GM12891 (cell line): ENCODE results near the gene TDRD1. TPM values are rescaled to one million over a fixed set of nuclear protein-coding genes. Genes with fewer than 3 reads are reported as not detected.
"Not testable (repeated sequence)": the region's sequence is repeated elsewhere in the genome, so short reads cannot be mapped to it uniquely, and the experiment has no call there.

Experiments
- DNase-seq: peaks from one replicate; pipeline ENCODE4 v3.0.0; 2011; ENCODE audit warnings: low spot score; ENCODE audit not compliant: insufficient read length
- FAIRE-seq: peaks from 2 replicates; lab custom pipeline; 2011; peaks lifted over from hg19 to GRCh38; lab: Jason Lieb, UNC
- PAX5 ChIP-seq: IDR thresholded peaks from 2 replicates; pipeline ENCODE4 v1.6.1; 2011; ENCODE audit warnings: low read length, moderate library complexity, mild to moderate bottlenecking; ENCODE audit not compliant: insufficient read depth, severe bottlenecking
- POLR2A ChIP-seq: IDR thresholded peaks from 2 replicates; pipeline ENCODE4 v1.6.1; 2011; ENCODE audit warnings: low read depth, low read length, control low read depth
- POLR2AphosphoS5 ChIP-seq: IDR thresholded peaks from 2 replicates; pipeline ENCODE4 v1.6.1; 2011; ENCODE audit warnings: low read depth, low read length, control low read depth
- POU2F2 ChIP-seq: IDR thresholded peaks from 2 replicates; pipeline ENCODE4 v1.6.1; 2011; ENCODE audit warnings: low read depth, mild to moderate bottlenecking, control low read depth, low read length, moderate library complexity
- SPI1 ChIP-seq: IDR thresholded peaks from 2 replicates; pipeline ENCODE4 v1.6.1; 2011; ENCODE audit warnings: low read depth, low read length, control low read depth
- TAF1 ChIP-seq: IDR thresholded peaks from 2 replicates; pipeline ENCODE4 v1.6.1; 2011; ENCODE audit warnings: low read depth, low read length, control low read depth
- polyA plus RNA-seq: library from polyadenylated mRNA; unstranded; fragments of >200 nt; gene quantifications from one replicate; pipeline ENCODE4 v1.2.1, GENCODE V29; 2012; ENCODE audit warnings: low read depth, missing spikeins, inconsistent platforms; ENCODE audit not compliant: missing spikeins

The TDRD1 gene
- not detected for polyA plus RNA-seq

DNA sequence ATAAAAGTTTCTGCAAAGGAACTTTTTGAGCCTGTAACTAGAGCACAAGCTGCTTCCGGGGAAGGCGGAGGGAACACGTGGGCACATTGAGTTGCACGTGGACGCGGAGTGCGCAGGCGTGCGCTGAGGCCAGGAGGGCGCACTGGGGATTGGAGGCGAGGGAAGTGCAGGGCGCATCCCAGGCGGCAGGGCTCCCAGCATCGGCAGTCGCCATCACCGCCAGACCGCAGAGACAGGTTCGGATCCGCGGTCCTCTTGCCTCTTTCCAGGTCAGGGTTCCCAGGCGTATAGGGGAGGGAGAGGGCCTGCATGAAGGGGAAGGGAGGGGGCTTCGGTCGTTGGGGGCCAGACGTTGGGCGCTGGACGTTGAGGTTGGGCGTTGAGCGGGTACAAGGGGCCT lies at the start of gene TDRD1:
TSS of gene TDRD1 (plus strand) at position 206 of the 400 bp plus-strand sequence. CDS start 8,479 bp downstream, outside the sequence.
- FAIRE-seq (no peak), DNase-seq (no peak)
- TF ChIP-seq TAF1, result no peak
- TF ChIP-seq POLR2AphosphoS5, result no peak
- no peak for TF ChIP-seq SPI1
- no peak for TF ChIP-seq POU2F2
- no peak for TF ChIP-seq PAX5
- TF ChIP-seq POLR2A, result no peak

DNA sequence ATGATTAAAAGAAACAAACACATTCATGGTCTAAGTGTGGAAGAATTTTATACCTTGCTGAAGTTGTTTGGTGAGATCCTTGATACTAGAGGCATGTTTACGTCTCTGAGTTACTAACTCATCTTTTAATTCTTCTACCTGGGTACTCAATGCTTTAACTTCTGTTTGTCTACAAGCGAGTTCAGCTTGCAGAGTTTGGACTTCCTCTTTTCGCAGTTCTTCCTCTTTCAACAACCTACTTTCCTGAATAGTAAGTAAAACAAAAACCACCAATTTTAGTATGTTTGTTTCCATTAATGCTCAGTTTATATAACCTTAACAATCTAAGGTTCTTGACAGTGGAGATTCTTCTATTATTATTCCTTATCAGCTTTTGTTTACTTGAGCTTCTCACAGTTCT lies 48.1 kb upstream of the TDRD1 start:
- FAIRE-seq (peak; percentile 35), DNase-seq (no peak)
- TF ChIP-seq POLR2AphosphoS5 (no peak), SPI1 (peak; percentile 98)

- FAIRE-seq (no peak), DNase-seq (no peak)
- TF ChIP-seq POLR2AphosphoS5, result no peak
- no peak for TF ChIP-seq PAX5
- TF ChIP-seq TAF1, result no peak
- TF ChIP-seq POLR2A, result no peak
- no peak for TF ChIP-seq SPI1
Observed at GRCh38 chr10:114135476-114135875, 43.7 kb upstream of the TDRD1 start.

- no peak for TF ChIP-seq TAF1
- TF ChIP-seq SPI1, result no peak
- TF ChIP-seq POU2F2, result no peak
- TF ChIP-seq PAX5, result no peak
- no peak for TF ChIP-seq POLR2AphosphoS5
- no peak for TF ChIP-seq POLR2A
Observed at GRCh38 chr10:114138581-114138980, 40.6 kb upstream of the TDRD1 start.

GRCh38 chr10:114140036-114140435 lies 39.1 kb upstream of the TDRD1 start:
- no peak for DNase-seq
- TF ChIP-seq POLR2A, result no peak
- no peak for TF ChIP-seq TAF1
- FAIRE-seq, result no peak

More at GRCh38 chr10:114138581-114138980, 40.6 kb upstream of the TDRD1 start:
- no peak for FAIRE-seq
- DNase-seq, result no peak

- not testable (repeated sequence) for DNase-seq, FAIRE-seq
Observed at GRCh38 chr10:114140827-114141226, 38.3 kb upstream of the TDRD1 start.

- FAIRE-seq, result peak; percentile 48
- DNase-seq, result no peak
Observed at GRCh38 chr10:114142018-114142417, 37.1 kb upstream of the TDRD1 start.

DNA sequence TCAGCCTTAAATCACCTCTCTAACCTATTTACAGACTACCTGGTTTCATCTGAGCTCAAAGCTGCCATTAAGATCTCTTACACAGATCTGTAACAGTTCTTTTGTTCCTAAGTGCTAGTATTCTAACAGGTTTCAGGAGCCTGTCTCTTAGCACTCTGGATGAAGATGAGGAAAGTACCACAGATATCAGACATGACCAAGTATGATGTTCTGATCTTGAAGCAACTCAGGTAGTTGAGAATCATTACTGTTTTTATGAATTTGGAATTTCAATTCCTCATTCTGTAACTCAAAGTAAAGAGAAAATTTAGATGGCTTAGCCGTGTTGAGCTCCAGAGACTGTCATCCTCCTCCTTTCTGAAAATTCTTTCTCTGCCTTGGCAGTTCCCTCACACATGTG lies 36.0 kb upstream of the TDRD1 start:
- DNase-seq (no peak), FAIRE-seq (no peak)
- TF ChIP-seq SPI1, result peak; percentile 51
- TF ChIP-seq TAF1, result no peak

More at GRCh38 chr10:114142018-114142417, 37.1 kb upstream of the TDRD1 start:
- no peak for TF ChIP-seq POLR2AphosphoS5
- no peak for TF ChIP-seq SPI1
- TF ChIP-seq POU2F2, result no peak
- no peak for TF ChIP-seq TAF1
- TF ChIP-seq POLR2A, result no peak

DNA sequence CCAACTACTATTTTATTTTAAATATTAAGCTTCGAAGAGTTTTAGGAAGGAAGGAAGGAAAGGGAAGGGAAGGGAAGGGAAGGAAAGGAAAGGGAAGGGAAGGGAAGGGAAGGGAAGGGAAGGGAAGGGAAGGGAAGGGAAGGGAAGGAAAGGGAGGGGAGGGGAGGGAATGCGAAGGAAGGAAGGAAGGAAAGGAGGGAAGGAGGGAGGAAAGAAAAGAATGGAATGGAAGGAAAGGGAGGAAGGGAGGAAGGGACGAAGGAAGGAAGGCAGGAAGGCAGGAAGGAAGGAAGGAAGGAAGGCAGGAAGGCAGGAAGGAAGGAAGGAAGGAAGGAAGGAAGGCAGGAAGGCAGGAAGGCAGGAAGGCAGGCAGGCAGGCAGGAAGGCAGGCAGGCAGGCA lies 29.7 kb upstream of the TDRD1 start:
- FAIRE-seq, result not testable (repeated sequence)

DNA sequence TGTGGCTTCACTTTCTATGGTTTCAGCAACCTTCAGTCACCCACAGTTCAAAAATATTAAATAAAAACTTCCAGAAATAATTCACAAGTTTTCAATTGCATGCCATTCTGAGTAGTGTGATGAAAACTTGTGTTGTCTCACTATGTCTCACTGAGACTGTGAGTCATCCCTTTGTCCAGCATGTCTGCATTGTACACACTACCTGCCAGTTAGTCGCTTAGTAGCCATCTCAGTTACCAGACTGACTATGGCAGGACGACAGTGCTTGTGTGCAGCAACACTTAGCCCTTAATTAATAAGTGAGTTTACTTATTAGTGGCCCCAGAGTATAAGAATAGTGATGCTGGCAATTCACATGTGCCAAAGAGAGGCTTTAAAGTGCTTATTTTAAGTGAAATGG lies 27.7 kb upstream of the TDRD1 start:
- DNase-seq, result no peak

More for the DNA sequence above, 29.7 kb upstream of the TDRD1 start:
- DNase-seq, result not testable (repeated sequence)

GRCh38 chr10:114151892-114152291 lies 27.3 kb upstream of the TDRD1 start:
- DNase-seq (no peak), FAIRE-seq (no peak)
- TF ChIP-seq POLR2AphosphoS5, result no peak
- no peak for TF ChIP-seq TAF1
- TF ChIP-seq SPI1, result no peak
- no peak for TF ChIP-seq PAX5
- TF ChIP-seq POU2F2, result no peak
- TF ChIP-seq POLR2A, result no peak

More for the DNA sequence above, 27.7 kb upstream of the TDRD1 start:
- FAIRE-seq, result no peak
- no peak for TF ChIP-seq SPI1
- no peak for TF ChIP-seq POU2F2
- no peak for TF ChIP-seq TAF1
- no peak for TF ChIP-seq PAX5
- no peak for TF ChIP-seq POLR2AphosphoS5
- TF ChIP-seq POLR2A, result no peak
